Loucy (cell line): ENCODE measurements around the gene ADAMTS13.

Experiments
- H2AFZ ChIP-seq: fragments of 200-600 bp; sonication (generic); 2 replicates; pipeline ENCODE4 v1.6.0; 2016; ENCODE audit warnings: antibody characterized with exemption, mild to moderate bottlenecking, low read length, moderate library complexity
- H3F3A ChIP-seq: fragments of 200-600 bp; 2 replicates; pipeline ENCODE4 v1.6.0; 2016; ENCODE audit warnings: antibody characterized with exemption, low read depth, mild to moderate bottlenecking
- H3K27me3 ChIP-seq: fragments of 200-600 bp; sonication (generic); 2 replicates; pipeline ENCODE4 v1.6.1; 2014; ENCODE audit warnings: low read length, mild to moderate bottlenecking; ENCODE audit not compliant: insufficient read depth, poor library complexity, severe bottlenecking
- H3K36me3 ChIP-seq: fragments of 200-600 bp; sonication (generic); 2 replicates; pipeline ENCODE4 v1.6.1; 2016; ENCODE audit warnings: low read length; ENCODE audit not compliant: insufficient read depth
- H3K4me1 ChIP-seq: fragments of 200-600 bp; sonication (generic); 2 replicates; pipeline ENCODE4 v1.5.1; 2014; ENCODE audit warnings: low read length, mild to moderate bottlenecking; ENCODE audit not compliant: insufficient read depth, poor library complexity, severe bottlenecking
- H3K4me2 ChIP-seq: fragments of 200-600 bp; sonication (generic); 2 replicates; pipeline ENCODE4 v1.6.0; 2014; ENCODE audit warnings: antibody characterized with exemption, low read length, low read depth, mild to moderate bottlenecking; ENCODE audit not compliant: poor library complexity, severe bottlenecking
- H3K4me3 ChIP-seq: fragments of 200-600 bp; sonication (generic); 2 replicates; pipeline ENCODE4 v1.5.1; 2014; ENCODE audit warnings: low read length, mild to moderate bottlenecking, mixed read lengths; ENCODE audit not compliant: poor library complexity, severe bottlenecking
- H3K79me2 ChIP-seq: fragments of 200-600 bp; sonication (generic); 2 replicates; pipeline ENCODE4 v1.6.1; 2014; ENCODE audit warnings: low read length; ENCODE audit not compliant: insufficient read depth
- H3K9ac ChIP-seq: fragments of 200-600 bp; sonication (generic); 2 replicates; pipeline ENCODE4 v1.6.0; 2014; ENCODE audit warnings: mild to moderate bottlenecking, low read depth, low read length, moderate library complexity; ENCODE audit not compliant: poor library complexity, severe bottlenecking
- H3K9me2 ChIP-seq: fragments of 200-600 bp; sonication (generic); replicated peaks from 2 replicates; pipeline ENCODE4 v1.6.1; 2016; ENCODE audit warnings: low read depth, low read length, mixed read lengths
- H3K9me3 ChIP-seq: fragments of 200-600 bp; sonication (generic); 2 replicates; pipeline ENCODE4 v1.6.1; 2014; ENCODE audit warnings: mild to moderate bottlenecking, antibody characterized with exemption, low read length, low read depth; ENCODE audit not compliant: insufficient read depth
- H4K20me1 ChIP-seq: fragments of 200-600 bp; sonication (generic); 2 replicates; pipeline ENCODE4 v1.6.0; 2014; ENCODE audit warnings: antibody characterized with exemption, low read length, mild to moderate bottlenecking; ENCODE audit not compliant: insufficient read depth, poor library complexity, severe bottlenecking
- CTCF ChIP-seq: fragments of 200-600 bp; sonication (generic); conservative IDR thresholded peaks from 2 replicates; pipeline ENCODE4 v1.5.1; 2014; ENCODE audit warnings: mild to moderate bottlenecking, antibody characterized with exemption, low read length
- EZH2phosphoT487 ChIP-seq: fragments of 200-600 bp; IDR thresholded peaks from 2 replicates; pipeline ENCODE4 v1.6.1; 2018; ENCODE audit warnings: antibody characterized with exemption, mild to moderate bottlenecking, moderate library complexity, borderline replicate concordance

The ADAMTS13 gene

GRCh38 chr9:133382507-133383141 lies 39.5 kb upstream of the ADAMTS13 start:
- Histone ChIP-seq H4K20me1 (no peaks in the 10 kb centered on the region), H3K4me3 (no peak overlapping the region), H3K27me3 (no peaks in the 10 kb centered on the region), H3K9ac (no peak overlapping the region), H3K36me3 (no peaks in the 10 kb centered on the region), H3F3A (no peaks in the 10 kb centered on the region), H3K9me2 (no peaks in the 10 kb centered on the region), H3K4me1 (peaks cover 3% of the 10 kb centered on the region), H3K79me2 (no peaks in the 10 kb centered on the region), H2AFZ (no peak overlapping the region), H3K9me3 (no peaks in the 10 kb centered on the region), H3K4me2 (no peak overlapping the region)
- no peak for TF ChIP-seq CTCF
- no peak for TF ChIP-seq EZH2phosphoT487

GRCh38 chr9:133383438-133383837 lies 38.7 kb upstream of the ADAMTS13 start:
- Histone ChIP-seq H3K4me2 (no peak overlapping the region), H3K27me3 (no peaks in the 10 kb centered on the region), H4K20me1 (no peaks in the 10 kb centered on the region), H2AFZ (no peak overlapping the region), H3K36me3 (no peaks in the 10 kb centered on the region), H3K9me2 (no peaks in the 10 kb centered on the region), H3K79me2 (no peaks in the 10 kb centered on the region), H3K9me3 (no peaks in the 10 kb centered on the region), H3F3A (no peaks in the 10 kb centered on the region), H3K4me1 (peaks cover 3% of the 10 kb centered on the region), H3K4me3 (no peak overlapping the region), H3K9ac (no peak overlapping the region)
- no peak for TF ChIP-seq CTCF
- TF ChIP-seq EZH2phosphoT487: no peak

- TF ChIP-seq CTCF: no peak
- no peak for TF ChIP-seq EZH2phosphoT487
- no peaks in the 10 kb centered on the region for H3K27me3 ChIP-seq
- H3F3A ChIP-seq: no peaks in the 10 kb centered on the region
- H3K4me3 ChIP-seq: no peak overlapping the region
- no peaks in the 10 kb centered on the region for H3K9me3 ChIP-seq
- no peaks in the 10 kb centered on the region for H3K79me2 ChIP-seq
- H3K4me2 ChIP-seq: no peak overlapping the region
- H4K20me1 ChIP-seq: no peaks in the 10 kb centered on the region
- H3K36me3 ChIP-seq: no peaks in the 10 kb centered on the region
- no peaks in the 10 kb centered on the region for H3K9me2 ChIP-seq
- no peaks in the 10 kb centered on the region for H3K4me1 ChIP-seq
- H3K9ac ChIP-seq: no peak overlapping the region
- no peak overlapping the region for H2AFZ ChIP-seq
These were observed 37.3 kb upstream of the ADAMTS13 start for GRCh38 chr9:133384736-133385321.
